ENCODE measurements around the gene ZNF626. TPM values are rescaled to one million over a fixed set of nuclear protein-coding genes. Genes with fewer than 3 reads are reported as not detected.
"Not testable (repeated sequence)": the region's sequence is repeated elsewhere in the genome, so short reads cannot be mapped to it uniquely, and the experiment has no call there.

The ZNF626 gene
- total and polyA plus RNA-seq, 2 experiments from 2014 or later, result 12.7 to 32.5 TPM

- WGBS (ENCODE audit: low lambda C conversion rate, missing lambda C conversion rate), result 22% methylated on average over 27 of the region's 29 CpGs
- Histone ChIP-seq H3K27me3 (no peaks in the 10 kb centered on the region), H3K27ac (peak overlapping the region; percentile 96), H3K4me2 (peak overlapping the region; percentile 87), H4K20me1 (ENCODE audit: insufficient read depth, poor library complexity, severe bottlenecking) (no peaks in the 10 kb centered on the region), H3K9me2 (replicated peaks; ENCODE audit: insufficient read depth) (no peaks in the 10 kb centered on the region), H3K9me3 (ENCODE audit: low read depth) (peaks cover 31% of the 10 kb centered on the region), H3K4me3 (peak overlapping the region; percentile 40), H3K4me1 (ENCODE audit: insufficient read depth) (no peaks in the 10 kb centered on the region), H3K36me3 (replicated peaks; ENCODE audit: insufficient read depth, low read depth) (peaks cover 6% of the 10 kb centered on the region), H3K79me2 (peaks cover 51% of the 10 kb centered on the region), H2AFZ (peak overlapping the region; percentile 55)
- DNase-seq (ENCODE audit: low spot score), result peak; percentile 8
- TF ChIP-seq CTCF (IDR thresholded peaks at IDR 0.05; ENCODE audit: poor library complexity) (no peak), EZH2phosphoT487 (IDR thresholded peaks at IDR 0.05; ENCODE audit: low read depth, severe bottlenecking, unreplicated experiment) (no peak), EZH2 (IDR thresholded peaks at IDR 0.05; ENCODE audit: borderline replicate concordance) (no peak)
Measured at GRCh38 chr19:20660473-20661140, 764 bp downstream of the ZNF626 start.

- Histone ChIP-seq H3K4me3 (no peak overlapping the region), H3K9me2 (replicated peaks; ENCODE audit: insufficient read depth) (no peaks in the 10 kb centered on the region), H3K4me2 (no peak overlapping the region), H3K27ac (no peak overlapping the region), H3K4me1 (ENCODE audit: insufficient read depth) (no peaks in the 10 kb centered on the region), H3K36me3 (replicated peaks; ENCODE audit: insufficient read depth, low read depth) (peaks cover under 1% of the 10 kb centered on the region), H3K27me3 (no peaks in the 10 kb centered on the region), H3K79me2 (peaks cover 28% of the 10 kb centered on the region), H4K20me1 (ENCODE audit: insufficient read depth, poor library complexity, severe bottlenecking) (no peaks in the 10 kb centered on the region), H2AFZ (no peak overlapping the region), H3K9me3 (ENCODE audit: low read depth) (peaks cover 56% of the 10 kb centered on the region)
- TF ChIP-seq EZH2phosphoT487 (IDR thresholded peaks at IDR 0.05; ENCODE audit: low read depth, severe bottlenecking, unreplicated experiment) (no peak), CTCF (IDR thresholded peaks at IDR 0.05; ENCODE audit: poor library complexity) (no peak), EZH2 (IDR thresholded peaks at IDR 0.05; ENCODE audit: borderline replicate concordance) (no peak)
- DNase-seq (ENCODE audit: low spot score), result no peak
- WGBS (ENCODE audit: low lambda C conversion rate, missing lambda C conversion rate), result 96% methylated on average over 2 of the region's 2 CpGs
Measured at GRCh38 chr19:20640545-20640944, 20.8 kb downstream of the ZNF626 start.

GRCh38 chr19:20640023-20640422 is 21.3 kb downstream of the ZNF626 start:
- Histone ChIP-seq H4K20me1 (ENCODE audit: insufficient read depth, poor library complexity, severe bottlenecking) (no peaks in the 10 kb centered on the region), H3K4me2 (no peak overlapping the region), H3K27me3 (no peaks in the 10 kb centered on the region), H3K9me2 (replicated peaks; ENCODE audit: insufficient read depth) (no peaks in the 10 kb centered on the region), H3K27ac (no peak overlapping the region), H3K79me2 (peaks cover 23% of the 10 kb centered on the region), H3K36me3 (replicated peaks; ENCODE audit: insufficient read depth, low read depth) (peaks cover 2% of the 10 kb centered on the region), H3K4me1 (ENCODE audit: insufficient read depth) (no peaks in the 10 kb centered on the region), H2AFZ (no peak overlapping the region), H3K9me3 (ENCODE audit: low read depth) (peaks cover 56% of the 10 kb centered on the region), H3K4me3 (no peak overlapping the region)
- no peak for DNase-seq (ENCODE audit: low spot score)
- TF ChIP-seq EZH2phosphoT487 (IDR thresholded peaks at IDR 0.05; ENCODE audit: low read depth, severe bottlenecking, unreplicated experiment), result no peak
- WGBS (ENCODE audit: low lambda C conversion rate, missing lambda C conversion rate), result 96% methylated on average over 2 of the region's 2 CpGs

- H3K36me3 ChIP-seq (replicated peaks; ENCODE audit: insufficient read depth, low read depth); H3K27me3 ChIP-seq; H2AFZ ChIP-seq; H3K79me2 ChIP-seq; H3K27ac ChIP-seq; H3K9me2 ChIP-seq (replicated peaks; ENCODE audit: insufficient read depth); DNase-seq (ENCODE audit: low spot score); H3K4me2 ChIP-seq; H3K4me3 ChIP-seq; H4K20me1 ChIP-seq (ENCODE audit: insufficient read depth, poor library complexity, severe bottlenecking); H3K4me1 ChIP-seq (ENCODE audit: insufficient read depth): not testable (repeated sequence)
- 100% methylated on average over 2 of the region's 2 CpGs for WGBS (ENCODE audit: low lambda C conversion rate, missing lambda C conversion rate)
- H3K9me3 ChIP-seq (ENCODE audit: low read depth), result peaks cover 46% of the 10 kb centered on the region
Measured at GRCh38 chr19:20624560-20624959, 36.8 kb downstream of the ZNF626 start.
